Uterus (tissue), 2 donors: ENCODE measurements around the gene COL5A1.

ENCODE experiments used
- CTCF ChIP-seq, 4 experiments: fragments of 200-600 bp in 2 of 4; fragments of 450-650 bp in 2 of 4; sonication (generic) in 2 of 4; IDR thresholded peaks; one replicate each; pipeline ENCODE4 v1.5.1; 2016 to 2019; ENCODE audit warnings: antibody characterized with exemption in 4 of 4, mild to moderate bottlenecking in 2 of 4, moderate library complexity in 1 of 4
- POLR2A ChIP-seq, 2 donors: fragments of 450-650 bp; IDR thresholded peaks; one replicate each; pipeline ENCODE4 v1.6.1; 2016; ENCODE audit warnings: antibody characterized with exemption in 2 of 2, mild to moderate bottlenecking in 1 of 2, moderate library complexity in 1 of 2

- TF ChIP-seq CTCF (IDR thresholded peaks at IDR 0.05): no peak
- TF ChIP-seq POLR2A (IDR thresholded peaks at IDR 0.05): no peak
These were observed 227.3 kb downstream of the COL5A1 start for GRCh38 chr9:134868751-134869553.
